Measurements from ENCODE around the gene OR4D1.
"Not testable (repeated sequence)": the region's sequence is repeated elsewhere in the genome, so short reads cannot be mapped to it uniquely, and the experiment has no call there.

The OR4D1 gene

GRCh38 chr17:58147930-58148434, at the start of gene OR4D1:
Gene OR4D1, plus strand, starts transcription at chr17:58148384. Its CDS starts 6,770 bp downstream, at chr17:58155154.
- DNase-seq (ENCODE audit: low read depth) = no peak

GRCh38 chr17:58100506-58100905, 47.7 kb upstream of the OR4D1 start:
- DNase-seq (ENCODE audit: low read depth) = no peak

- DNase-seq (ENCODE audit: low read depth) = not testable (repeated sequence)
These were observed 46.3 kb upstream of the OR4D1 start for GRCh38 chr17:58101898-58102297.

GRCh38 chr17:58105093-58105492, 43.1 kb upstream of the OR4D1 start:
- DNase-seq (ENCODE audit: low read depth) = no peak

DNA sequence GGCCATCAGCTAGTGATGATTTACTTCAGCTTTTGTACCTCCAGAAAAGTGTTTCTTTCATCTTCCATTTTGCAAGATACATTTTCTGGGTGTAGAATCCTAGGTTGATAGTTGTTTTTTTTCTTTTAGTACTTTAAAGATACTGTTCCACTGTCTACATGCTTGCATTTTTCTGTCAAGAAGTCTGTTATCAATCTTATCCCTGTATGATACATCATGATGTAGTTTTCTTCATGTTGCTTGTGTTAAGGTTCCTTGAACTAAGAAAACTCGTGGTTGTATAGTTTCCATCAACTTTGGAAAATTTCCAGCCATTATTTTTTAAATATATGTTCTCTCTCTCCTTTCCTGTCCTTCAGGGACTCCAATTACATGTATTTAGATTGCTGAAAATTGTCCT, 40.9 kb upstream of the OR4D1 start:
- DNase-seq (ENCODE audit: low read depth) = no peak

DNA sequence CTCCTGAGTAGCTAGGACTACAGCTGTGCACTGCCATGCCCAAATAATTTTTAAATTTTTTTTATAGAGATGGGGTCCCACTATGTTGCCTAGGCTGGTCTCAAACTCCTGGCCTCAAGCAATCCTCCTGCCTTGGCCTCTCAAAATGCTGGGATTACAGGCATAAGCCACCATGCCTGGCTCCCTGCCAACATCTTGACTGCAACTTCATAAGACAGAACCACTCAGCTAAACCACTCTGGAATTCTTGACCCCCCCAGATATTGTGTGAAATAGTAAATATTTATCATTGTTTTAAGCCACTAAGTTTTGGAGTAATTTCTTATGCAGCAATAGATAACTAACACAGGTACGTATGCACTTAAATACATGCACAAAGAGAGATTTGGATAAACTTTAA, 39.0 kb upstream of the OR4D1 start:
- DNase-seq (ENCODE audit: low read depth) = no peak

DNA sequence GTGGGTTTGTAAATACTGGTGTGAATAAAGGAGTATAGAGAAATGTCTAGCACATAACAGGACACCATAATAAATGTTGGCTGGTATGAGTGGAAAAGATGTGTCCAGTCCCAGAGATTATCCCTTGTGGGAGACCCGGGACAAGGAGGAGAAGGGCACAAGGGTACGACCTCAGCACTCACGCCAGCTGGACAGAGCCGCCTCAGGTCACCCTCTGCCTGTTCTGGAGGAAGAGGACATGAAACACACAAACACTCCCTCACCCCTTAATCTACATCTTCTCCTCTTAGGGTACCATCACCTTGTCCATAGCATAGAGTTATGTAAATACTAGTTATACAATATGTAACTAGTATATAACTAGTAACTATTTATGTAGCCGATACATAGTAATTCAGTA, 38.2 kb upstream of the OR4D1 start:
- DNase-seq (ENCODE audit: low read depth) = no peak

- DNase-seq (ENCODE audit: low read depth) = no peak
These were observed 36.5 kb upstream of the OR4D1 start for GRCh38 chr17:58111676-58112075.

GRCh38 chr17:58112970-58113631, 35.1 kb upstream of the OR4D1 start:
- DNase-seq (ENCODE audit: low read depth) = peak; percentile 36

- DNase-seq (ENCODE audit: low read depth) = no peak
These were observed 34.2 kb upstream of the OR4D1 start for GRCh38 chr17:58113947-58114346.

DNA sequence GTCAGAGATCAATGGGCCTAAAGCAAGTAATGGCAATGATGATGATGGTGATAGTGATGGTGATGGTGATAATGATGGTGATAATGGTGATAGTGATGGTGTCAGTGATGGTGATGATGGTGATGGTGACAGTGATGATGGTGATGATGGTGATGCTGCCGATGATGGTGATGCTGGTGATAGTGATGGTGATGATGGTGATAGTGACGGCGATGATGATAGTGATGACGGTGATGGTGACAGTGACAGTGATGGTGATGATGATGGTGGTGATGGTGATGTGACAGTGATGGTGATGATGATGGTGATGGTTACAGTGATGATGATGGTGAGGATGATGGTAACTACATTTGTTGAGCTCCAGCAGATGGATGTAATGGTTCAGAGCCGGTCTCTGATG, 30.8 kb upstream of the OR4D1 start:
- no peak for DNase-seq (ENCODE audit: low read depth)

DNA sequence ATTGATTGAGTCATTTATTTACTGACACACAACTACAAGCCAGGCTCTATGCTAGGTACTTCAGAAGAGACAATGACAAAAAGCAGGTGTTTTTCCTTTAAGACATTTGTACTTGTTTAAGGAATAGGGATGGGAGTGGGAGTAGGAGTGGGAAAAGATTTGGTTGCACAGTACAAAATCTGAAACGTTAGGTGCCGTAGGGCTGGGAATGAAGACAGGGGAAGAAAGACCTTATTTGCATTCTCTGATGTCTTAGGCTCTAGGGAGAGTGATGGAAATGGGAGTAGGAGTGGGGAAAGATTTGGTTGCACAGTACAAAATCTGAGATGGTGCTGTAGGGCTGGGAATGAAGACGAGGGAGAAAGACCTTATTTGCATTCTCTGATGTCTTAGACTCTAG, 28.7 kb upstream of the OR4D1 start:
- DNase-seq (ENCODE audit: low read depth) = no peak

DNA sequence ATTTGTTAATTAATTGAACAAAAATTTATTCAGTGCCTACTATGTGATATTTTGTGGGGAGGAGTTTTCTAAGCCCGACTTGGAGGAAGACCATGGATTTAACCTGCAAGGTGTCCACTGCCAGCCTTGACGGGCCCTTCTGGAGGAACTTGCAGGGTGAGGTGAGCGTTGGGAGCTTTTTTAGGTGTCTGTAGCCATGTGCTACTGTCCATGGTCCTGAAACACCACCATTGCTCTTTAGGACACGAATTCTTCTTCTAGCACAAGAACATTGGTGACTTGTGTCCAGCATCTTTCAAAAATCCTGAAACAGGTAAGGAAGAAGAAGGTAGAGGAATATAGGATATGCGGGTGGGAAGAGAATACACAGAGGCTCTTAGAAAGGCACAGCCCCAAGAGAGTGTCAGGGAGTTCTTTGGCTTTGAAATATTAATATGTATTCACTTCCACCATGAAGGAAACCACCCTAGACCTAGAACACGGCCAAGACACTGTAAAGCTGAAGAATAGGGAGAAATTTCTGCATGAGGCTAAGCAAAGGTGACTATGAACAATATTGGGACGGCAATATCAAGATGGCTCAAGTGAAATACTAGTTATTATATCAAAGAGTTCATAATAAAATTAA, 27.9 kb upstream of the OR4D1 start:
- DNase-seq (ENCODE audit: low read depth) = peak; percentile 17

- peak; percentile 28 for DNase-seq (ENCODE audit: low read depth)
These were observed 26.3 kb upstream of the OR4D1 start for GRCh38 chr17:58121925-58122324.

- DNase-seq (ENCODE audit: low read depth) = no peak
These were observed 20.3 kb upstream of the OR4D1 start for GRCh38 chr17:58127846-58128245.

DNA sequence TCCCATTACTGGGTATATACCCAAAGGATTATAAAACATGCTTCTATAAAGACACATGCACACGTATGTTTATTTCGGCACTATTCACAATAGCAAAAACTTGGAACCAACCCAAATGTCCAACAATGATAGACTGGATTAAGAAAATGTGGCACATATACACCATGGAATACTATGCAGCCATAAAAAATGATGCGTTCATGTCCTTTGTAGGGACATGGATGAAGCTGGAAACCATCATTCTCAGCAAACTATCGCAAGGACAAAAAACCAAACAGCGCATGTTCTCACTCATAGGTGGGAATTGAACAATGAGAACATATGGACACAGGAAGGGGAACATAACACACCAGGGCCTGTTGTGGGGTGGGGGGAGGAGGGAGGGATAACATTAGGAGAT, 15.5 kb upstream of the OR4D1 start:
- not testable (repeated sequence) for DNase-seq (ENCODE audit: low read depth)

GRCh38 chr17:58136669-58137279, 11.4 kb upstream of the OR4D1 start:
- DNase-seq (ENCODE audit: low read depth) = no peak

DNA sequence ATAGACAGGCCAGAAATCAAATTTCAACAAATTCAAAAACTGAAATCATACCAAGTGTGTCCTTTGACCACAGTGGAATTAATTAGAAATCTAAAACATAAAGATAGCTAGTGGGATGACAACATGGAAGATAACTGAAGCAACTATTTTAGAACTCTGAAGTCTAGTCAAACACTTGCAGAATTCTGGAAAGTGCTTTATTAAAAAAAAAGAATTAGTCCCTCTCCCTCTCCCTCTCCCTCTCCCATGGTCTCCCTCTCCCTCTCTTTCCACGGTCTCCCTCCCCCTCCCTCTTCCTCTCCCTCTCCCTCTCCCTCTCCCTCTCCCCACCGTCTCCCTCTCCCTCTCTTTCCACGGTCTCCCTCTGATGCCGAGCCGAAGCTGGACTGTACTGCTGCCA, 6.7 kb upstream of the OR4D1 start:
- DNase-seq (ENCODE audit: low read depth) = no peak

- not testable (repeated sequence) for DNase-seq (ENCODE audit: low read depth)
These were observed 4.8 kb upstream of the OR4D1 start for GRCh38 chr17:58143335-58143734.

DNA sequence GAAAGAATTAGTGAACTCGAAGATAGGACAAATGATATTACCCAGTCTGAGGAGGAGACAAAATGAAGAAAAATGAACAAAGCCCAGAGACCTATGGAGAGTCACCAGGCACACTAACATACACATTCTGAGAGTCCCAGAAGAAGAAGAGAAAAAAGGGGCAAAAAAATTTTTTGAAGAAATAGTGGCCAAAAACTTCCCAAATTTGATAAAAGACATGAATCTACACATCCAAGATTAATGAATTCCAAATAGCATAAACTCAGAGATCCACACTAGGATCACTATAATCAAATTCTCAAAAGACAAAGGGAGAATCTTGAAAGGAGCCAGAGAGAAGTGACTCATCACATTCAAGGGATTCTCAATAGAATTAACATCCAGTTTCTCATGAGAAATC, 3.4 kb upstream of the OR4D1 start:
- no peak for DNase-seq (ENCODE audit: low read depth)

GRCh38 chr17:58148609-58149008, 425 bp downstream of the OR4D1 start:
- no peak for DNase-seq (ENCODE audit: low read depth)

DNA sequence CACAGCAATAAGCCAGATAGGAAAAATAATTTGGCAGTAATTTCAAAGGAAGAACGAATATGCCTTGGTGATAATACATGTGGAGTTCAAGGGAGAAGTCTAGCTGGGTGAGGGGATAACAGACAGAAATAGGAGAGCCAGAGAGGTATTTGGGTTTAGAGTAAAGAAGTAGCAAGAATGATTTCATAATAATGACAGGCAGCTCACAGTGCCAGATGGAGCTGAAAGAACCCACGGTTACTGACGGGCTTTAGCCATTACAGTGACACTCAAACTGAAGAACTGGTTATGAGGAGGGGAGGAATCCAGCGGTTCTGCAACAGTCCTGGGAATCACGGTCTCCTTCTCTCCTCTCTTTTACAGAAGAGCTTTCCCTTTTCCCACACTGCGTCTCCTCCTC, 2.2 kb downstream of the OR4D1 start:
- no peak for DNase-seq (ENCODE audit: low read depth)

GRCh38 chr17:58153046-58153445, 4.9 kb downstream of the OR4D1 start:
- DNase-seq (ENCODE audit: low read depth) = no peak
